ENCODE measurements around the gene IL1RAPL1. TPM values are rescaled to one million over a fixed set of nuclear protein-coding genes. Genes with fewer than 3 reads are reported as not detected.
A peak's percentile ranks its signal among the peaks of the same experiment; 100 is the strongest.

IL1RAPL1 gene
- polyA plus RNA-seq, 2 of the 4 experiments (the other 2 are of a cell fraction) = not detected

- 0% methylated on average over 1 of the region's 1 CpG for WGBS (ENCODE audit: missing lambda C conversion rate)
- no peak for ATAC-seq
- ChIA-PET POLR2A (no interaction called here), CTCF (no interaction called here)
- H3K4me1 ChIP-seq = no peaks in the 10 kb centered on the region
- FAIRE-seq = peak; percentile 74
- H3K9me3 ChIP-seq = no peaks in the 10 kb centered on the region
- no peak overlapping the region for H3K4me3 ChIP-seq
- no peak overlapping the region for H3K27ac ChIP-seq
- H3K4me2 ChIP-seq = no peak overlapping the region
- no peak for DNase-seq (ENCODE audit: low read depth in 1 of 2, low spot score in 1 of 2)
- TF ChIP-seq GATA3 (IDR thresholded peaks at IDR 0.05; ENCODE audit: borderline replicate concordance) = no peak
- no peak for TF ChIP-seq CBX2 (IDR thresholded peaks at IDR 0.05; ENCODE audit: borderline replicate concordance, low read depth)
- TF ChIP-seq MAFK (IDR thresholded peaks at IDR 0.05; ENCODE audit: partially characterized antibody) = no peak
- no peak for TF ChIP-seq BCL3 (IDR thresholded peaks at IDR 0.05)
- no peak for TF ChIP-seq RAD21 (conservative IDR thresholded peaks at IDR 0.05 in 1 of 2, IDR thresholded peaks at IDR 0.05 in 1 of 2)
- TF ChIP-seq FOSB (CRISPR knock-in tag; IDR thresholded peaks at IDR 0.05) = no peak
- TF ChIP-seq HOXB5 (CRISPR knock-in tag; IDR thresholded peaks at IDR 0.05) = no peak
- no peak for TF ChIP-seq FOXS1 (CRISPR knock-in tag; IDR thresholded peaks at IDR 0.05)
- TF ChIP-seq TFCP2L1 (CRISPR knock-in tag; IDR thresholded peaks at IDR 0.05) = no peak
- no peak for TF ChIP-seq TP53 (CRISPR knock-in tag; IDR thresholded peaks at IDR 0.05)
Measured at GRCh38 chrX:28997706-28998463, 410.6 kb downstream of the IL1RAPL1 start.

GRCh38 chrX:28998609-28999135 lies 411.4 kb downstream of the IL1RAPL1 start:
- TF ChIP-seq RARB (CRISPR knock-in tag; IDR thresholded peaks at IDR 0.05) = no peak
- TF ChIP-seq BCL3 (IDR thresholded peaks at IDR 0.05) = no peak
- no peak for TF ChIP-seq POLR2A (IDR thresholded peaks at IDR 0.05; ENCODE audit: low read length)
- TF ChIP-seq HOXA7 (CRISPR knock-in tag; IDR thresholded peaks at IDR 0.05) = no peak
- TF ChIP-seq ZSCAN20 (CRISPR knock-in tag; IDR thresholded peaks at IDR 0.05) = no peak
- TF ChIP-seq HDAC2 (IDR thresholded peaks at IDR 0.05) = no peak
- no peak for TF ChIP-seq E2F6 (IDR thresholded peaks at IDR 0.05; ENCODE audit: borderline replicate concordance, low read depth)
- no peak for TF ChIP-seq CTCF (IDR thresholded peaks at IDR 0.05)
- no peak for TF ChIP-seq SMC3 (IDR thresholded peaks at IDR 0.05)
- no peak for TF ChIP-seq JUNB (IDR thresholded peaks at IDR 0.05)
- TF ChIP-seq EHMT2 (IDR thresholded peaks at IDR 0.05; ENCODE audit: low read depth) = no peak
- no peak for TF ChIP-seq GATA3 (IDR thresholded peaks at IDR 0.05; ENCODE audit: borderline replicate concordance)
- TF ChIP-seq ESRRA (IDR thresholded peaks at IDR 0.05; ENCODE audit: borderline replicate concordance, low read length) = no peak
- no peak for TF ChIP-seq HOXB13 (CRISPR knock-in tag; IDR thresholded peaks at IDR 0.05; ENCODE audit: low read depth)
- TF ChIP-seq ZC3H11A (IDR thresholded peaks at IDR 0.05) = no peak
- no peak for TF ChIP-seq PHF8 (IDR thresholded peaks at IDR 0.05; ENCODE audit: borderline replicate concordance, low read depth)
- no peak for TF ChIP-seq RFX5 (IDR thresholded peaks at IDR 0.05)
- TF ChIP-seq KDM5A (IDR thresholded peaks at IDR 0.05) = no peak
- no peak for TF ChIP-seq MYC (IDR thresholded peaks at IDR 0.05; ENCODE audit: borderline replicate concordance, low read length)
- no peak for TF ChIP-seq JUN (IDR thresholded peaks at IDR 0.05)
- H3K4me2 ChIP-seq = no peak overlapping the region
- no peak for ATAC-seq
- no peak for DNase-seq (ENCODE audit: low read depth in 1 of 2, low spot score in 1 of 2)
- H3K4me3 ChIP-seq = no peak overlapping the region
- ChIA-PET CTCF (no interaction called here), POLR2A (no interaction called here)
- no peaks in the 10 kb centered on the region for H3K4me1 ChIP-seq
- no peaks in the 10 kb centered on the region for H3K9me3 ChIP-seq
- FAIRE-seq = no peak
- no peak overlapping the region for H3K27ac ChIP-seq
- WGBS (ENCODE audit: missing lambda C conversion rate) = 33% methylated on average over 3 of the region's 3 CpGs
